Activated T-helper 2 cell treated with anti-CD3 and anti-CD28 coated beads, Interferon-gamma antibody, Interleukin-2, Interleukin-4, amounts not matched to agents 10 μg/mL and 5 μg/mL and 100 μg/mL, durations not matched to agents 14 hours and 24 hours and 36 hours (primary cell): Measurements from ENCODE around the gene SBSN. TPM values are rescaled to one million over a fixed set of nuclear protein-coding genes. Genes with fewer than 3 reads are reported as not detected.

Experiments used
- DNase-seq: peaks from one replicate; pipeline ENCODE4 v3.0.0; 2021; ENCODE audit warnings: low spot score
- H3K27ac Mint-ChIP-seq: one replicate; pipeline ENCODE4 v1.8.0; 2021; ENCODE audit warnings: mixed read lengths
- H3K27me3 Mint-ChIP-seq: one replicate; pipeline ENCODE4 v1.8.0; 2021; ENCODE audit warnings: low read depth, mixed read lengths
- H3K36me3 Mint-ChIP-seq: one replicate; pipeline ENCODE4 v1.8.0; 2021; ENCODE audit warnings: low read depth, mixed read lengths
- H3K4me1 Mint-ChIP-seq: one replicate; pipeline ENCODE4 v1.8.0; 2021; ENCODE audit warnings: low read depth, mixed read lengths
- H3K4me3 Mint-ChIP-seq: one replicate; pipeline ENCODE4 v1.8.0; 2021; ENCODE audit warnings: low read depth, mild to moderate bottlenecking, moderate library complexity, mixed read lengths
- H3K9me3 Mint-ChIP-seq: one replicate; pipeline ENCODE4 v1.8.0; 2021; ENCODE audit warnings: mixed read lengths
- intact Hi-C: fragments of 100-400 bp; cut with micrococcal nuclease; formaldehyde crosslinking; loops from one replicate; pipeline ENCODE4 v1.15.1; 2023
- total RNA-seq: library from RNA; stranded (reverse); gene quantifications from 2 replicates; pipeline ENCODE4 v1.2.3, GENCODE V29; 2022

Gene SBSN
- total RNA-seq, 1 donor from 2014 or later = not detected

GRCh38 chr19:35559781-35560180 is 31.7 kb upstream of the SBSN start:
- no peak for DNase-seq
- Mint-ChIP-seq H3K27ac (no peak overlapping the region), H3K36me3 (no peaks in the 10 kb centered on the region), H3K4me3 (no peak overlapping the region), H3K27me3 (peaks cover 34% of the 10 kb centered on the region), H3K9me3 (no peaks in the 10 kb centered on the region), H3K4me1 (peaks cover 2% of the 10 kb centered on the region)
- intact Hi-C loops = loop anchor here (10.0 kb wide), 1 partner anchor 135 kb away; no protein-coding TSS in a partner anchor

- Mint-ChIP-seq H3K27me3 (peaks cover 34% of the 10 kb centered on the region), H3K27ac (no peak overlapping the region), H3K4me1 (peaks cover 2% of the 10 kb centered on the region), H3K4me3 (no peak overlapping the region), H3K36me3 (no peaks in the 10 kb centered on the region), H3K9me3 (no peaks in the 10 kb centered on the region)
- no peak for DNase-seq
- intact Hi-C loops = loop anchor here (10.0 kb wide), 1 partner anchor 136 kb away; no protein-coding TSS in a partner anchor
These were observed 31.2 kb upstream of the SBSN start for GRCh38 chr19:35559281-35559659.

GRCh38 chr19:35558400-35559280 is 30.5 kb upstream of the SBSN start:
- Mint-ChIP-seq H3K4me1 (peaks cover 2% of the 10 kb centered on the region), H3K27me3 (peaks cover 34% of the 10 kb centered on the region), H3K36me3 (no peaks in the 10 kb centered on the region), H3K4me3 (no peak overlapping the region), H3K9me3 (no peaks in the 10 kb centered on the region), H3K27ac (no peak overlapping the region)
- intact Hi-C loops = loop anchor here (10.0 kb wide), 1 partner anchor 136 kb away; no protein-coding TSS in a partner anchor
- DNase-seq = no peak

- intact Hi-C loops = loop anchor here (10.0 kb wide), 1 partner anchor 137 kb away; no protein-coding TSS in a partner anchor
- peak; percentile 31 for DNase-seq
- H3K4me3 Mint-ChIP-seq = peak overlapping the region; percentile 73
- peaks cover 2% of the 10 kb centered on the region for H3K4me1 Mint-ChIP-seq
- no peaks in the 10 kb centered on the region for H3K36me3 Mint-ChIP-seq
- peaks cover 34% of the 10 kb centered on the region for H3K27me3 Mint-ChIP-seq
- no peaks in the 10 kb centered on the region for H3K9me3 Mint-ChIP-seq
- no peak overlapping the region for H3K27ac Mint-ChIP-seq
These were observed 29.7 kb upstream of the SBSN start for GRCh38 chr19:35557539-35558399.

GRCh38 chr19:35556846-35557538 is 28.9 kb upstream of the SBSN start:
- Mint-ChIP-seq H3K36me3 (no peaks in the 10 kb centered on the region), H3K9me3 (no peaks in the 10 kb centered on the region), H3K27me3 (peaks cover 32% of the 10 kb centered on the region), H3K4me1 (peaks cover 2% of the 10 kb centered on the region), H3K4me3 (peak overlapping the region; percentile 23), H3K27ac (no peak overlapping the region)
- intact Hi-C loops = loop anchor here (10.0 kb wide), 1 partner anchor 138 kb away; no protein-coding TSS in a partner anchor
- DNase-seq = no peak

- DNase-seq = no peak
- Mint-ChIP-seq H3K4me3 (no peak overlapping the region), H3K27me3 (peaks cover 27% of the 10 kb centered on the region), H3K9me3 (no peaks in the 10 kb centered on the region), H3K36me3 (no peaks in the 10 kb centered on the region), H3K4me1 (peaks cover 2% of the 10 kb centered on the region), H3K27ac (no peak overlapping the region)
- intact Hi-C loops = loop anchor here (10.0 kb wide), 1 partner anchor 139 kb away; no protein-coding TSS in a partner anchor
These were observed 28.0 kb upstream of the SBSN start for GRCh38 chr19:35556025-35556590.

GRCh38 chr19:35555301-35556005 is 27.3 kb upstream of the SBSN start:
- H3K27ac Mint-ChIP-seq = no peak overlapping the region
- DNase-seq = no peak
- H3K36me3 Mint-ChIP-seq = no peaks in the 10 kb centered on the region

GRCh38 chr19:35554076-35554475 is 26.0 kb upstream of the SBSN start:
- Mint-ChIP-seq H3K27me3 (peaks cover 17% of the 10 kb centered on the region), H3K27ac (no peak overlapping the region), H3K9me3 (no peaks in the 10 kb centered on the region), H3K4me1 (peaks cover 4% of the 10 kb centered on the region), H3K4me3 (no peak overlapping the region), H3K36me3 (peaks cover 4% of the 10 kb centered on the region)
- DNase-seq = no peak
- intact Hi-C loops = loop anchor here (10.0 kb wide), 1 partner anchor 141 kb away; no protein-coding TSS in a partner anchor

More at GRCh38 chr19:35555301-35556005, 27.3 kb upstream of the SBSN start:
- intact Hi-C loops = loop anchor here (10.0 kb wide), 1 partner anchor 139 kb away; no protein-coding TSS in a partner anchor
- peaks cover 2% of the 10 kb centered on the region for H3K4me1 Mint-ChIP-seq
- peaks cover 25% of the 10 kb centered on the region for H3K27me3 Mint-ChIP-seq
- H3K9me3 Mint-ChIP-seq = no peaks in the 10 kb centered on the region
- H3K4me3 Mint-ChIP-seq = no peak overlapping the region

GRCh38 chr19:35553385-35554000 is 25.4 kb upstream of the SBSN start:
- H3K27ac Mint-ChIP-seq = no peak overlapping the region
- no peak for DNase-seq
- H3K9me3 Mint-ChIP-seq = no peaks in the 10 kb centered on the region
- intact Hi-C loops = loop anchor here (10.0 kb wide), 1 partner anchor 141 kb away; no protein-coding TSS in a partner anchor
- H3K4me3 Mint-ChIP-seq = no peak overlapping the region
- H3K4me1 Mint-ChIP-seq = peaks cover 6% of the 10 kb centered on the region
- H3K36me3 Mint-ChIP-seq = peaks cover 5% of the 10 kb centered on the region
- peaks cover 12% of the 10 kb centered on the region for H3K27me3 Mint-ChIP-seq

GRCh38 chr19:35552534-35553384 is 24.6 kb upstream of the SBSN start:
- intact Hi-C loops = loop anchor here (10.0 kb wide), 1 partner anchor 142 kb away; no protein-coding TSS in a partner anchor
- Mint-ChIP-seq H3K27ac (no peak overlapping the region), H3K4me1 (peaks cover 6% of the 10 kb centered on the region), H3K27me3 (peaks cover 9% of the 10 kb centered on the region), H3K9me3 (no peaks in the 10 kb centered on the region), H3K36me3 (peaks cover 8% of the 10 kb centered on the region), H3K4me3 (no peak overlapping the region)
- DNase-seq = no peak
